GM12878 (cell line): ENCODE results near the gene ZNF667. TPM values are rescaled to one million over a fixed set of nuclear protein-coding genes. Genes with fewer than 3 reads are reported as not detected.
A peak's percentile ranks its signal among the peaks of the same experiment; 100 is the strongest.

Experiments
- ATF2 ChIP-seq: IDR thresholded peaks from 2 replicates; pipeline ENCODE4 v1.6.1; 2012; ENCODE audit warnings: low read length, inconsistent platforms
- BHLHE40 ChIP-seq, 2 experiments: fragments of 450-650 bp in 1 of 2; IDR thresholded peaks; 2 replicates each; pipeline ENCODE4 v1.6.1; 2011 to 2017; ENCODE audit warnings: low read depth in 2 of 2, borderline replicate concordance in 1 of 2, improper control_type of control experiment in 1 of 2, low read length in 1 of 2, mild to moderate bottlenecking in 1 of 2
- CBFB ChIP-seq: IDR thresholded peaks from 2 replicates; pipeline ENCODE4 v1.6.1; 2016; ENCODE audit warnings: antibody characterized with exemption, low read depth
- CHD4 ChIP-seq: fragments of 200-600 bp; sonication (generic); IDR thresholded peaks from 2 replicates; pipeline ENCODE4 v1.6.1; 2016; ENCODE audit warnings: mild to moderate bottlenecking
- FOXM1 ChIP-seq: IDR thresholded peaks from 2 replicates; pipeline ENCODE4 v1.6.1; 2012; ENCODE audit warnings: low read depth, mild to moderate bottlenecking, inconsistent platforms, low read length, moderate library complexity
- IKZF1 ChIP-seq: fragments of 450-650 bp; conservative IDR thresholded peaks from 2 replicates; pipeline ENCODE4 v1.6.1; 2017; ENCODE audit warnings: antibody characterized with exemption, mild to moderate bottlenecking
- IRF5 ChIP-seq: fragments of 450-650 bp; IDR thresholded peaks from 2 replicates; pipeline ENCODE4 v1.6.1; 2017; ENCODE audit warnings: borderline replicate concordance
- MTA3 ChIP-seq: IDR thresholded peaks from 2 replicates; pipeline ENCODE4 v1.6.1; 2012; ENCODE audit warnings: low read length, inconsistent platforms, borderline replicate concordance
- NFXL1 ChIP-seq: fragments of 450-650 bp; IDR thresholded peaks from 2 replicates; pipeline ENCODE4 v1.6.1; 2017; ENCODE audit warnings: antibody characterized with exemption, mild to moderate bottlenecking, borderline replicate concordance
- NFYA ChIP-seq: IDR thresholded peaks from 2 replicates; pipeline ENCODE4 v1.6.1; 2011; ENCODE audit warnings: low read depth, mild to moderate bottlenecking, low read length, improper control_type of control experiment, borderline replicate concordance
- NFYB ChIP-seq: IDR thresholded peaks from 2 replicates; pipeline ENCODE4 v1.6.1; 2011; ENCODE audit warnings: low read depth, mild to moderate bottlenecking, low read length, improper control_type of control experiment, moderate library complexity; ENCODE audit not compliant: insufficient read depth
- NR2C1 ChIP-seq: fragments of 450-650 bp; IDR thresholded peaks from 2 replicates; pipeline ENCODE4 v1.6.1; 2017; ENCODE audit warnings: antibody characterized with exemption, mild to moderate bottlenecking, moderate library complexity
- PAX8 ChIP-seq: fragments of 450-650 bp; IDR thresholded peaks from 2 replicates; pipeline ENCODE4 v1.6.1; 2017; ENCODE audit warnings: mild to moderate bottlenecking, moderate library complexity
- SIX5 ChIP-seq: IDR thresholded peaks from 2 replicates; pipeline ENCODE4 v1.6.1; 2011; ENCODE audit warnings: mild to moderate bottlenecking, low read depth, low read length, moderate library complexity; ENCODE audit not compliant: severe bottlenecking
- SMAD1 ChIP-seq: fragments of 450-650 bp; IDR thresholded peaks from 2 replicates; pipeline ENCODE4 v1.6.1; 2018; ENCODE audit warnings: mild to moderate bottlenecking, low read depth; ENCODE audit not compliant: partially characterized antibody
- SPI1 ChIP-seq: IDR thresholded peaks from 2 replicates; pipeline ENCODE4 v1.6.1; 2011; ENCODE audit warnings: low read depth, mild to moderate bottlenecking, low read length, moderate library complexity, borderline replicate concordance; ENCODE audit not compliant: insufficient read depth
- TBL1XR1 ChIP-seq: IDR thresholded peaks from 2 replicates; pipeline ENCODE4 v1.6.1; 2012; ENCODE audit warnings: low read depth, low read length, improper control_type of control experiment
- TCF3 ChIP-seq: IDR thresholded peaks from 2 replicates; pipeline ENCODE4 v1.6.1; 2012; ENCODE audit warnings: low read depth, mild to moderate bottlenecking, low read length, borderline replicate concordance; ENCODE audit not compliant: insufficient read depth
- USF2 ChIP-seq: IDR thresholded peaks from 2 replicates; pipeline ENCODE4 v1.6.1; 2011; ENCODE audit warnings: low read depth, low read length, improper control_type of control experiment, borderline replicate concordance
- YBX1 ChIP-seq: fragments of 450-650 bp; IDR thresholded peaks from 2 replicates; pipeline ENCODE4 v1.6.1; 2016; ENCODE audit warnings: antibody characterized with exemption
- ZBED1 ChIP-seq: IDR thresholded peaks from 2 replicates; pipeline ENCODE4 v1.6.1; 2016; ENCODE audit warnings: borderline replicate concordance
- ZNF274 ChIP-seq: IDR thresholded peaks from one replicate; pipeline ENCODE4 v1.8.0; 2011; ENCODE audit not compliant: insufficient read length, insufficient read depth
- ZNF384 ChIP-seq: IDR thresholded peaks from 2 replicates; pipeline ENCODE4 v1.6.1; 2012; ENCODE audit warnings: low read depth, mild to moderate bottlenecking, low read length, improper control_type of control experiment, borderline replicate concordance
- ZSCAN29 ChIP-seq: fragments of 450-650 bp; IDR thresholded peaks from 2 replicates; pipeline ENCODE4 v1.6.1; 2017; ENCODE audit warnings: mild to moderate bottlenecking, moderate library complexity
- polyA plus RNA-seq, 11 experiments: library from polyadenylated mRNA; depleted of rRNA in 4 of 11; unstranded in 6 of 11; stranded (reverse) in 5 of 11; fragments of >200 nt; fragmentation: Nextera tagmentation in 4 of 11; fragmentation: Illumina TruSeq in 1 of 11; extraction: Ambion mirVana in 4 of 11; extraction: Trizol in 1 of 11; gene quantifications; 1 replicate in 1 of 11; 2 replicates in 10 of 11; pipeline versions ENCODE4 v1.2.1 to v1.2.3, GENCODE V29; 2011 to 2016; ENCODE audit warnings: inconsistent platforms in 2 of 11, missing spikeins in 2 of 11, low read depth in 1 of 11
- total RNA-seq, 4 experiments: library from RNA; depleted of rRNA in 3 of 4; stranded (reverse); fragments of >200 nt in 3 of 4; fragmentation: Illumina TruSeq in 1 of 4; extraction: Trizol in 1 of 4; gene quantifications; 2 replicates each; pipeline versions ENCODE4 v1.2.1 to v1.2.3, GENCODE V29; 2013 to 2021

Gene ZNF667
- total and polyA plus RNA-seq, 10 of the 15 experiments (the other 5 are each of a cell fraction or from before 2014, with no cell fraction given): 0.10 TPM; not detected in 9

- TF ChIP-seq BHLHE40 (IDR thresholded peaks at IDR 0.05; ENCODE audit: borderline replicate concordance in 1 of 2, low read depth in 2 of 2, low read length in 1 of 2) (peak; percentile 50 to 51; a peak in 1 of 4 replicates), CBFB (peak; percentile 11; the same call in 1 of the 2 replicates), NFXL1 (no peak), NFYA (no peak), CHD4 (no peak), ZNF384 (no peak), NFYB (peak; percentile 41; the same call in 1 of the 2 replicates), SPI1 (no peak), IRF5 (peak; percentile 66; the same call in 1 of the 2 replicates), YBX1 (no peak), PAX8 (no peak), MTA3 (no peak), NR2C1 (0 out of 2 replicates have a peak, but pooled peaks have one; percentile 1), SIX5 (peak; percentile 75), FOXM1 (no peak), SMAD1 (no peak), USF2 (no peak), TBL1XR1 (no peak), IKZF1 (peak; percentile 91), ZSCAN29 (no peak), ZNF274 (no peak), TCF3 (no peak), ZBED1 (no peak), ATF2 (no peak)
Measured at GRCh38 chr19:56393119-56394012, 83.8 kb downstream of the ZNF667 start, which contains the start of gene ZNF582 (continued).
